HG03342 (cell line): ENCODE results near the gene CCDC12.

Source experiments
- ATAC-seq: cut with Tn5 transposase; IDR thresholded peaks from one replicate; pipeline ENCODE4 v1.9.1; 2021; ENCODE audit warnings: mild to moderate bottlenecking, moderate library complexity; ENCODE audit not compliant: unreplicated experiment

Gene CCDC12

DNA sequence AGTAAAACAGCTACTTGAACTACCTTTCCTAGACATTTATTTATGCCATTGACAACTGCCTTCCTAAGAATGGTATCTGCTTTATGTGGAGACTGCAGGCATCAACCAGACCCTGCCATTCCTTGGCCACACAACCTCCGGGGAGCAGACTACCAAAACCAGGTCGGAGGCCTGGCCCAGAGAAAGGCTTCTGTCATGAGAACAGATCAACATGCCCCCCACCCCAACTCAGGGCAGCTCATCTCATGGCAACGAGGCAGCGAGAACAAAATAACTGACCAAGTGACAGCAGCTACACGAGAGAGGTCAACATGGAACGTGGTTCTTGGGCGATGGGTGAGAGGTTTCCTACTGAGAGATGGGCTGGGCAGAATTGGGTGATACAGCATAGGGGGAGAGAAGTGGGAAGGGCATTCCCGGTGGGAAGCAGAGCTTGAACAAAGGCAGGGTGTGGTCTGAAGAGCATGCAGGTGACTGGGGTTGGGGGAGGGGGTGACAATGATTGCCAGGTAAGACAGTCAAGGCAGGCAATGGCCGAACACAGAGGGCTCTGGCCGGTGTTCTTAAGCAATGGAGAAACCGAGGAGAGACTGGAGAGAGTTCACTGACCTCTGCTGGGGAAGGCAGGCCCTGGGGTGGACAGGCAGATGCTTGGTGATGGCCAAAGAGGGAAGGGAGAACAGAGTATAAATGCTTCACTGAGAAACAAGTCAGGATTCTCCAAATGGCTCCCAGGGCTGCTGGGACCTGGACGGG lies 33.9 kb downstream of the CCDC12 start:
- ATAC-seq, result no peak

DNA sequence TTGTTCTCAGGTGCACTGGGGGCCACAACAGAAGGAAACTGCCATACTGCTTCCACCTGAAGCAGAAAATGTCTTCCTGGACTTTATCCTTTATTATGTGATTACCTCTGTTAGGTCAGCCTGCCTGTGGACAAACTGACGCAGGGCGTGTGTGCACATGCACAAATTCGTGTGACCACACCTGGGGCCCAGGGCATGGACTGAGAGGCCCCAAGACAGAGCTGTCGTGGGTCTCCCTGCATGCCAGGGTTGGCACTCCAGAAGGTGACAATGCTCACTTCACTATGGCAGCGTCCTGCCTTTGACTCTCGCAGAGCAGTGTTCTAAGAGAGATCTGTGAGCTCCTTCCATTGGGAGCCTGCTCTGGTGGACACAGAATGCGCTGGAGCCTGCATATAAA lies 34.5 kb downstream of the CCDC12 start:
- no peak for ATAC-seq

DNA sequence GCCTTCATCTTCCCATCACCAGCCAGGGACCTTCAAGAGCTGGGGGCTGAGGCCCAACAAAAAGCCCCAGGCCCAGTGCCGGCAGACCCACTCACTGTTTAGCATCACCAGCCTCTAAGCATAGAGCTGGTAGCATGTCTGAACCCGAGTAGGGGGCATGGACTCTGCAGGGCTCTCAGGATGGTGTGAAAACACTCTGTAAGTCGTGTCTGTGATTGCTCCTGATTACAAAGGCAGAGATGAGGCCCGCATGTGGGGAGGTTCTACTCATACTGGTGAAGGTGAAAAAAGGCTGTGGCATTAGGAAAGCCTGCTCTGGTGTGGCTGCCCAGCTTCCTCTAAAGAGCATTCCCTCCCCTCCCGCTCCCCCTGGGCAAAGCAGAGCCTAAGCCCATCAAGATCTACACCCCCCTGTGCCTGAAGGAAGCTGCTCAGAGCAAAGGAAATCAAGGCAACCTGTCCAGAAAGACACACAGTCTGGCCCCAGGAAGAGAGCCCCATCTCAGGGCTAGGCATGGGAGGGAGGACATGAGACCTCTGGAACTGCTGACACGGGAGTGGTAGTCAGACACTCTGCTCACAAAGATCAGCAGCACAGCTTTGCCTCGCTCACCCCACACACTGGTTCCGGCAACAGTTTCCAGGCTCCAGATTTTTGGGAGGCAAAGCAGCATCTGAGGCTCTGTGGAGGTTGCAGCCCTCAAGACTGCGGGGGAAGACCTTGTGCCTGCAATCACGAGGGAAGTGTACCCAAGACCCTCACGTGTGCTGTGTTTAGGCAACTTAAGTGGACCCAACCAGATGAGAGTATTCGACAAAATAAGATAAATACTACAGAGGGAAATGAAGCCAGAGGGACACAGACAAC lies 36.7 kb downstream of the CCDC12 start:
- ATAC-seq, result no peak

DNA sequence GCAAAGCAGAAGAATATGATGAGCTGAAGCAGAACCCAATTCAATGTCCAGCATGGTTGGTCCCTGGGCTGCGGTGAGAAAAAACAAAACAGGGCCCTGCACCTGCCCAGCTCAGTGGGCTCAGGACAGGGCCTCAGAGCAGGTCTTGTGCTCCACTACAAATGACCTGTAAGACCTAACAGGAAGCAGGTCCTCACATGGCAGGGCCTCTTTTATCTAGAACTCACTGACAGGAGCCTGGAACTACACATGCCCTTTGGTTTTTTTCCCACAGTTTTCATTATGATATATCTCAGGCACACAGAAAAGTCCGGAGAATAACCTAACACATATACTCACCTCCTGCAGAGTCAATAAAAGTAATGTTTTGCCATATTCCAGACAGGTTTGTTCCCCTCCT lies 38.4 kb downstream of the CCDC12 start:
- no peak for ATAC-seq

DNA sequence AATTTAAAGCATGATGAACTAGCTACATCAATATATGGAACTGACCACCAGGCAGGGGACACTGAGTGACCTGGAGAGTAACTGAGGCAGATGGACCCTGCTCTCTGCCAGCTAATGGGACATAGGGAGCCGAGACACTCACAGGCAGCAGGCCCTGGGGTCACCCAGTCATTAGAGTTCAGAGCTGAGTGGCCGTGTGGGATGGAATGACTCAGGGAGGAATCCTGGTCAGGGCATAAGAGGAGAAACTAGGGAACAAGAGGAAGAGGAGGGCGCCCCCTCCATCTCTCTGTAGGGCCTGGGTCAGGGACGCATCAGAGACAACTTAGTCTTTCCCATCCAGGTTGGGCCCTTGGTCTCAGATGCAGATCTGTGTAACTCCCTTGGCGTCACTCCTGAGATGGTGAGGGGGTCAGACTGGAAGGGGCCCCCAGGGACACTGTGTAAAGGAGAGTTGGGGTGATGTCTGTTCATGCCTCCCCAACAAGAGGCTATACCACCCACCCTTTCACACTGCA lies 39.8 kb downstream of the CCDC12 start:
- ATAC-seq, result no peak

DNA sequence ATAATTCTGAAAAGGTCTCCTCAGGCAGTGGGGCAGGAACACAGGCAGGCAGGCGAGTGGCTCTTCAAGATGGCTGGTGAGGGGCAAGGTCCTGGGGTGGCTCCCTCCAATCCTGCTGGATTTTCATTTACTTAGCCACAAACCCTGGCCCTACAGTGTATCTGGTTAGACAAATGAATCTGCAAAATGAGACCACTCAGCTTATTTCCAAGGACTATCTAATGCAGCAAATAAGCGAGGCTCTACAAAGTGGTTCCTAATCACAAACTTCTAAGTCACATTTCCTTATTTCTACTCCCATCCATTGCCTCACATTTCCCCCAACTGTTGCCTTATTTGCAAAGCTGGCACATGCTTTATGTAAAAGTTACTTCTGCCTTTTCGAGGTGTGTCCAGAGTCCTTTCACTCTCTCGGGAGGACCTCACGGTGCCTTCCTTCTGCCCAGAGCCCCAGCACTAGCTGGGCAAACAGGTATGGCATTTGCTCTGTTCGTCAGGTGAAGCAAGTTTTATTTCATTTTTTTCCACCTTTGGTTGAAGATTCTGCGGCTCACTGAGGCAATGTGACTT lies 40.5 kb downstream of the CCDC12 start:
- ATAC-seq, result no peak

DNA sequence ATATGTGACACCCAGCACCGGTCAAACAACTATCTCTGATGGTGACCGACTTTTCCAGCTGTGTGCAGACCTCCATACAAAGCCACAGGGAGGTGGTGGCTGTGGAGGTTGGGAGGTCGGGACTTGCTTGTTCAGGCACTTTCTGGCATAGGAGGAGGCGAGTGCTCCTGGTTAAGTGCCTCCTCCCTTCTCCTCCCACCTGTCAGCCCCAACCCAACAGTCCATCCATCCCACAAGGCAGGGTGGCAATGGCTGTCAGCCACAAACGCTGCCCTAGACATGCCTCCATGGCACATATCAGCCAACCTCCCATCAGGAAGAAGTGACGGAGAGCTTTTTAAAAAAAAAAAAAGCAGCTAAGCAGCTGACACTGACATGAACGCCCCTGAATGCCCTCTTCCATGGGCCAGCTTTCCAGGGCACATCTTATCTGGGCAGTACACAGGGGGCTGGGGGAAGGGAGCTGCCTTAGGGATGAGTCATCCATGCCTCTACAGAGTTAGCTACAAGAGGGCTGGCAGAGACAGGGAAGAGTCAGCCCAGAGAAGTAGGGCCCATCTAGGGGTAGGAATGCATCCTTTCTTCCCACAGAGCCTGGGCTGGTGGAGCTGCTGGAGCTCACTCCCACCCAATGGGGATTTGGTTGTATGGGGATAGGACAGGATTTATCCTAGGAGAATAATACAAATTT lies 41.2 kb downstream of the CCDC12 start:
- ATAC-seq, result no peak

DNA sequence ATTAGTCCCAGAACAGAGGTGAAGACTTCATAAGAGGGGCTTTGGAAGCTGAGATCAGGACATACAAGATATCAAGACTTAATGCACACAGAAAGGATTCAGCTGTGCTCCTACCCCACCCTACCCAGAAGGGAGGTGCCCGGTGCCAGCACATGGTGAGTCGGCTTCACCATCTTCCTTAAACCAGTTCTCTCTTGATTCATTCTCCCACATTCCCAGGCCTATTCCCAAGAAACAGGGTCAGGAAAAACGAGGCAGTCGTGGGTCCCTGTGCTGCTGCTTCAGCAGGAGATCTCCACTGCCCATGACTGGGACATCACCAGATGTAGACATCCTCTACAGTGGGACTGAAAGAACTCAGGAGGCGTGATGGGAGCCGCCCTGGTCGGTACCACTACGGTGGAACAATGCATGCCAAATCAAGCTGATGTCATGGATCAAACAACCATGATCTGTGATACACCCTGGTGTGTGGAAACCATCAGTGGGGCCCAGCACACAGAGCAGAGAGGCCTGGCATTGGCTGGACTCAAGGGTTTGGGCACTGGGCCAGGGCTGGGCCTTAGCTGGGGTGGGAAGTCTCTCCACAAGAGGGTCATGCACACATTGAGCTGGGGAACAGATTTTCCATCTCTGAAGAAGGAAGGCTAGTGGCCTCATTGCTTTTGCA lies 41.9 kb downstream of the CCDC12 start:
- ATAC-seq, result no peak

DNA sequence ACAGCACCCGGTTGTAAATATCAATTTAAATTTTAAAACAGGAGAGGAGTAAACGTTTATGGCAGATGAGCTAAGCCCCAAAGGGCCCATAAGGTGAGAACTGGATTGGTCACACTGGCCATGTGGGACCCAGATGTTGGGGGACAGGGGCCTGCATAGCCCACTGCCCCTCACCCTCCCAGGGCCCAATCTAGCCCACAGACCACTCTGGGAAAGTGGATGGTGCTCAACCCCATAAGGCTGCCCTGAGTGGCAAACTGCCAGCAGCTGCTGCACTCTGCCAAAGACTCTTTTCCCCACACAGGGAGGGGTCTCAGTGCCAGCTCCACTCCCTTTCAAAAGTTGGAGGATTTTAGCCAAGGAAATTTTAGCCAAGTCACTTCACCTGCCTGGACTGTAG lies 42.5 kb downstream of the CCDC12 start:
- ATAC-seq, result no peak

DNA sequence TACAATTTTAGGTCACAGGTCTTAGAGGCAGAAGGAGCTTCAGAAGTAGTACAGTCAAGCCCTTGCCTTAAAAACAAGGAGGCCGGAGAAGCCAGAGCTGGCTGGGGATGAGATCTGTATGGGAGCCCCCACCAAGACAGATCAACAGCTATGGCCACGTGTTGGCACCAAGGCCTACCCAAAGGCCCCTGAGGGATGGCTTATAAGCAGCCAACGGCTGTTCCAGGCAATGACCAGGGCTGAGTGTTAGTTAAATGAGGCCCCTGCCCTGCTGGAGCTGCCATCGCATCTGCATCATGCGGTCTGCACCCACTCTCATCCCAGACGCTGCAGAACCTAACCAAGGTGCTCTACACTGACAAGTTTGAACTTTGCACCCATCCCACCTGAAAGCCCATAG lies 43.3 kb downstream of the CCDC12 start:
- ATAC-seq, result no peak

DNA sequence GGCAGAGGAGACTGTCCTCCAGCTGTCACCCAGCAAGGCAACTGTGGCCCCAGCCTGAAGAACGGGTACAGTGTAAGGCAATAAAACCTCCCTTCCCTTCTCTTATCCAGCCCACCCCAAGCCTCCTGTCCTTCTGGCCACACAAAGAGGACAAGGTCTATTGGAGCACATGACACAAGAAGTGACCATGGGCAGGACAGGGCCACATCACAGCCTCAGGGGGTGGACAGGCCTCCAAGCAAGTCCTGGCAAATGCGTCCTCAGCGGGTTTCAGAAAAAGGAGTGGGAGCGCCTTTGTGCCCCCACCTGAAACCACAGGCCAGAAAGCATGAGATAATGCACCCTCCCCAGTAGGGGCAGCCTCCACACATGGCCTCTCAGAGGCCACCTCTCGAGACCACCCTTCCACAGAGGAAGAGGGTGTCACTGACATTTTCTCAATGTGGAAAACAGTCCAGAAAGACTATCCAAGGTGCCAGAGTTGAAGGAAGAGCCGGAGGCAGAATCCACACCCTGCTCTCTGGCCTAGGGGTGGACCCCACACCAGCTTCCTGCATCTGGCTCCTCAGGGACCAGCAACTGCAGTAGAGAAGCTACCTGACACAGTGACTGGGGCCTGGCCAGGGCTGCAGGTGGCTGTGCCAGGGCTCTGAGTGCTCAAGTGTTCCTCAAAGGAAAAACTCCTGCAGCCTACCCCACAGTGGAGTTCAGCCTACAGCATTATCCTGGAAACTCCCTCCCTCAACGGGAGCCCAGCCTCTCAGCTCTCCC lies 43.9 kb downstream of the CCDC12 start:
- no peak for ATAC-seq

DNA sequence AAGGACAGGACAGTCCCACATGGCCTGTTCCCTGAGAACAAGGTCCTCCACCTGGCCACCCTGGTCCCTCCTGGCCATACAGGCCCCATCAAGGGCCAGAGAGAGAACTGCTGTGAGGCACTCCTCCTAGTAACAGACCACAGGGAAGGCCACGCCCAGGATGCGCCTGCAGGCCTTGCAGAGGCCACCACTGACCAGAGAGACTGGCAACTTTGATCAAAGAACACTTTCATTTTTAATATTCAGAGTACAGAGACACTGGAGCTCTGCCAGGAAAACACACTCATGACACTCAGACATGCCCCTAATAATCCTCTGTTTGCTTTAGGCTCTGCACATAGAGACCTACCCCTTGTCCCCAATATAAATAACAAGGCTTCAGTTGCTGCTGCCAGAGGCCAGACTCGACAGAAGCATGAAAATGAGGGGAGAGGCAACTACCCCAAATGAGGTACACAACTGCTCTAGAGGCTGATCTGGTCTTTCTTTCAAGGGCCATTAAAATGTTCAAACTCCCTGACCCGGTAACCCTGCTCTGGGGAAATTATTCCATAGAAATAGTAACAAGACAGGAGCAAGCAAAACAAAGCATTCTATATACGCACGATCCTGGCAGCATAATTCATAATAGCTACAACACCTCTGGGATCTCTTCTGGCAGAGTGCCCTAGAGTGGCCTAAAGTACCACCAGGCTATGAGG lies 44.8 kb downstream of the CCDC12 start:
- ATAC-seq, result no peak

DNA sequence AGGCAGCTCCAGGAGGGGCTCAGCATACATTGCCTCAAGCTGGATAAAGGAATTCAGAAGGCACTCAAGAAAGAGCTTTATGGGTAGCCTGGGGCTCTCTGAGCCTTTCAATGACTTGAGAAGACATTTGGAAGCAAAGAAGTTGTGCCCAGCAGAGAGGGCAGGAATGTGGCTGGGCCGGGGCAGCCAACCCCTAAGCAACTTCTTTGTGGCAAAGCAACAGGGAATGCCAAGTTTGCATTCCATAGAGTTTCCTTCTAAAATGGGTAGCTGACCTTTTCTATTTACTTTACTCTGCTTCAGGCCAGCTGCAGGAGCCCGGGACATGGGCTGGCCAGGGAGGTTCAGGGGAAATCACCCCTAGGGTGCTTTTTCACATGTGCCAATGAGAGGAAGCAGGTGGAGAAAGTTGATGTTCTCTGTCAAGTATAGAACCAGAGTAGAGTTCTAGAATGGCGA lies 45.6 kb downstream of the CCDC12 start:
- ATAC-seq, result no peak

DNA sequence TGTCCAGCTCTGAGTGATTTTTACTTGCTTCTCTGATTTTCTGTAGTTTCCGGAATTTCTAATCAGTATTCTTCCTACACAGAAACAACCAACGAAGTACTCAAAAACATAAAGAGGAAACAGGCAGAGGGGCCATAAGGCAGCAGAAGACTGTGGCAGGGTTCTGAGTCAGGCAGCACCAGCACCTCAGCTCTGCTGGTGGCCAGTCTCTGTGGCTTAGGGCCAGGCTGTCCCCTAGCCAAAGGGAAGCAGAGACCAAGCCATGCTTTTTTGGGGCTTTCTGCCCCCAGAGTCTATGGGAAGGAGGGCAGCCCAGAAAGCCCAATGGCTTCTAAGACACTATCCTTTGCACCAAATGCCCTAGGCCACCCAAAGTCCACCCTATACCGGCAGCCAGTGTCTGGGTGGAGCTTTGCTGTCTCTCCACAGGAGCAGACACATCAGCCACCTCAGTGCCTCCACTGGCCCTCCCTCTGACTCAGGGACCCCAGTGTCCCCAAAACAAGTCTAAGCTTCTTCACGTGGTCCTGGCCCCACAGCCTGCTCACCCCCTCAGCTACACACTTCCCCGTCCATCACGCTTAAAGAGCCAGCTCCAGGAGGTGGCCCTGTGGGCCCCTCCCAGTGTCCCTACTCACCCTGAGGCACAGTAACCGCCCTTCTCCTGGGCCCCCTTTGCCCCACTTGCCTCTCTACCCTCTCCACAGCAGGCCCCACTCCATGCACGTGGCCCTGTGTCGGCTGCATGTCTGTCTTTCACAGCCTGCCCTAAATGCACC lies 46.2 kb downstream of the CCDC12 start:
- no peak for ATAC-seq

DNA sequence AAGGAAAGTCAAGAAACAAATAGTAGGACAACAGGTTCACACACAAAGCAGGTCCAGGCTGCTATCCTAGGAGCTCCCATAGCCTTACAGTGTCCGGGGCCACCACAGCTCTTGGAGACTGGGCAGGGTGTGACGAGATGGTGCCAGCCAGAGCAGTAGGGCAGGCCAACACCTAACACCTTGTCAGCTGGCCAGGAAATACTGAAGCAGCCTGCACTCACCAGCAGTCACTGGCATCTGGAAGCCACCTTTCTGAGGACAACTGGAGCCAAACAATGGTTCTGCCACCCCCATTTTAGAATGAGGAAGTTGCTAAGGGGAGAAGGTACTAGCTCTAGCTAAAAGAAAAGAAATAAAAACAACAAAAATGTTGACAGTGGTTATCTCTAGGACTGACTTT lies 47.2 kb downstream of the CCDC12 start:
- ATAC-seq, result no peak

DNA sequence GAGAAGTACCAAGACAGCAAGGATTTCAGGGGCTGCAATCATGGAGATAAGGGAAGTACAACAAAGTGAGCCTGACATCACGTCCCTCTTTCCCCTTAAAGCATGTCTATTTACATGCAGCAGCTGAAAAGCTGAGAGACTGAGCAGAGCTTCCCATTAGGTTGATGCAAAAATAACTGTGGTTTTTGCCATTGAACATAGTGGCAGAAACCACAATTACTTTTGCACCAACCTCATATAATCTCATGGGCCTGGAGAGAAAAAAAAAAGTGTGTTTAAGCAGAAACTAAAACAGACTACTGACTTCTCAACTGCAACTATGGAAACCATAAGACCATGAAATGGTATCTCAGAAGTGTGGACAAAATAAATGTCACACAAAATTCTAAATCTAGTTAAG lies 48.3 kb downstream of the CCDC12 start:
- ATAC-seq, result no peak

DNA sequence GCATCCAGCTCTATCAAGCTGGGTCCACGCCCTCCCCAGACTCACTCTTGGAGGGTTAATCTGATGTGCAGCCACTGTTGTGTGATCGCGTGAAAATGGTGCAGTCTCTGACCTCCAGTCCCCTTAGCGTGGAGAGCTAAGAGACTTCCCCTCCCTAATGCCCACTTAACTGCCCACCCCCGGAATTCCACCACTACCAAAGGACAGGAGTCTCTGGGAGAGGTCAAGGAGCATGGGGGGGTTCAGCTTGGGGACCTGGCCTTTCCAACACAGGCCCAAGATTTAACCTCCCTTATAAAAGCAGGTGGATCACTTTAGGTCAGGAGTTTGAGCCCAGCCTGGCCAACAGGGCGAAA lies 48.8 kb downstream of the CCDC12 start:
- no peak for ATAC-seq
